ENCODE results near the gene FOXO1. TPM values are rescaled to one million over a fixed set of nuclear protein-coding genes. Genes with fewer than 3 reads are reported as not detected.

Gene FOXO1
- total RNA-seq, 4 donors from 2014 or later = 153 to 194 (median 176) TPM

DNA sequence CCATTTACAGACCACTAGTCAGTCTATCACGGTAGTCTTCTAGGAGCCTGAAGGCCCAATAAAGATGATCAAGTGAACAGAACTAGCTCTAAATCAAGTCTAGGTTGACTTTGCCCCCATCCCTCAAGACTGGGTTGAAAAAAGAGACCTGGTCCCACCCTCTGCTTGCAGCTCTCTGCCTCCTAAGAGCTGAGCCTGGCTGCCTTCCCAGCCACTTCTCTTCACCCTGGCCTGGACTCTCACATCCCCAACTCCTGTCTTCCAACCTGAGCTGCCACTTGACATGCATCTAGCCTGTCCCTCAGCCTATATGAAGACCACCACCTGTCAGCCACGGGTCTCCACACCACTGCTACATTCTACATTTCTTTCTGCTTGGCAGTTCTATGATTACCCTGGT, 99.6 kb downstream of the FOXO1 start:
- Histone ChIP-seq H3K36me3 (no peaks in the 10 kb centered on the region), H3K27me3 (no peaks in the 10 kb centered on the region), H3K4me3 (no peak overlapping the region), H3K9me3 (no peaks in the 10 kb centered on the region), H3K4me1 (peaks cover 0 to 97% (median 69%) of the 10 kb centered on the region in 4 donors), H3K27ac (peak overlapping the region in 2 of 4 donors; percentile 29 to 69)
- TF ChIP-seq EP300 (IDR thresholded peaks at IDR 0.05) (no peak), POLR2A (IDR thresholded peaks at IDR 0.05) (no peak)
- TF ChIP-seq, protein P1, sequence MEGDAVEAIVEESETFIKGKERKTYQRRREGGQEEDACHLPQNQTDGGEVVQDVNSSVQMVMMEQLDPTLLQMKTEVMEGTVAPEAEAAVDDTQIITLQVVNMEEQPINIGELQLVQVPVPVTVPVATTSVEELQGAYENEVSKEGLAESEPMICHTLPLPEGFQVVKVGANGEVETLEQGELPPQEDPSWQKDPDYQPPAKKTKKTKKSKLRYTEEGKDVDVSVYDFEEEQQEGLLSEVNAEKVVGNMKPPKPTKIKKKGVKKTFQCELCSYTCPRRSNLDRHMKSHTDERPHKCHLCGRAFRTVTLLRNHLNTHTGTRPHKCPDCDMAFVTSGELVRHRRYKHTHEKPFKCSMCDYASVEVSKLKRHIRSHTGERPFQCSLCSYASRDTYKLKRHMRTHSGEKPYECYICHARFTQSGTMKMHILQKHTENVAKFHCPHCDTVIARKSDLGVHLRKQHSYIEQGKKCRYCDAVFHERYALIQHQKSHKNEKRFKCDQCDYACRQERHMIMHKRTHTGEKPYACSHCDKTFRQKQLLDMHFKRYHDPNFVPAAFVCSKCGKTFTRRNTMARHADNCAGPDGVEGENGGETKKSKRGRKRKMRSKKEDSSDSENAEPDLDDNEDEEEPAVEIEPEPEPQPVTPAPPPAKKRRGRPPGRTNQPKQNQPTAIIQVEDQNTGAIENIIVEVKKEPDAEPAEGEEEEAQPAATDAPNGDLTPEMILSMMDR (IDR thresholded peaks at IDR 0.05) = no peak
- 68 to 74% methylated on average over 2 of the region's 2 CpGs for WGBS, 2 donors
- no peak for DNase-seq (ENCODE audit: low spot score in 2 of 2)

DNA sequence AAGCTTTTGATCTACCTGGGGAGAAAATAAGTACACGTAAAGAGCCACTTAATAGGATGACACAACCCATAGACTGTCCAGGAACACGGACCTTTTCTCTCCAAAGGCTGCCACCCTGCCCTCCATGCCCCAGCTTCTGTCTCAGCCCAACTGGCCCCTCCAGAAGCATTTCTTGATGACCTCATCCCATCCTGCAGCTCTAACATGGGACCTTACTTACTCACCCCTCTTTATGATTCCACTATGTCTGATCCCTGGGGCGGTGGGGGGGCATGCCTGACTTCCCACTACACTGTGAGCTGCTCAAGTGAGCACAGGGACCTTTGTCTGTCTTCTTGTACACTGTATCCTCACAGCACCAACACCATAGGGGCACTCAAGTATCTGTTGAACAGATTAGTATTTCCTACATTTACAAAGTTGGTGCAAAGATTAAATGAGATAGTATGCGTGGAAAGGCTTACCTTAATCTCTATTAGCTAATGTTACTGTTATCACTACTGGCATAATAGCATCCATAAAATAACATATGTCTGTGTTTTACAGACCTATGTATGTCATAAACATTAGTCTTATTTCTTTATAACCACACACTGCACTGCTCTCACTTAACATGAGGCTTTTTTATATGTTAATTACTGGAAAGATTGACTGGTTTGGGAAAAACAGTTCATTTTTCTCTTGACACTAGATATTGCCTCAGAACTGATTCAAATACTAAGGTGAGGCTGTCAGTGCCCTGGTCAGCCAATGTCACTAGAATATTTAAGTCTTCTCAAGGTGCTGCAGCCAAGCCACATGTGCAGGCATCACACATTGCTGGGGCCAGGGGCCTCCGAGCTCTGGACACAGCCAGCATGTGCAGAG, 100.9 kb downstream of the FOXO1 start:
- H3K36me3 ChIP-seq = peaks cover 0 to under 1% (median 0%) of the 10 kb centered on the region in 3 donors
- TF ChIP-seq EP300 (IDR thresholded peaks at IDR 0.05) (no peak), POLR2A (IDR thresholded peaks at IDR 0.05) (no peak)
- TF ChIP-seq, protein P1 (IDR thresholded peaks at IDR 0.05) = no peak
- H3K9me3 ChIP-seq = no peaks in the 10 kb centered on the region
- no peak overlapping the region for H3K4me3 ChIP-seq
- no peak for DNase-seq (ENCODE audit: low spot score in 2 of 2)
- H3K4me1 ChIP-seq = peaks cover 0 to 84% (median 62%) of the 10 kb centered on the region in 4 donors
- H3K27me3 ChIP-seq = no peaks in the 10 kb centered on the region
- H3K27ac ChIP-seq = peak overlapping the region; percentile 21 to 79 (median 30)
- 75 to 78% methylated on average over 5 of the region's 5 CpGs for WGBS, 2 donors

DNA sequence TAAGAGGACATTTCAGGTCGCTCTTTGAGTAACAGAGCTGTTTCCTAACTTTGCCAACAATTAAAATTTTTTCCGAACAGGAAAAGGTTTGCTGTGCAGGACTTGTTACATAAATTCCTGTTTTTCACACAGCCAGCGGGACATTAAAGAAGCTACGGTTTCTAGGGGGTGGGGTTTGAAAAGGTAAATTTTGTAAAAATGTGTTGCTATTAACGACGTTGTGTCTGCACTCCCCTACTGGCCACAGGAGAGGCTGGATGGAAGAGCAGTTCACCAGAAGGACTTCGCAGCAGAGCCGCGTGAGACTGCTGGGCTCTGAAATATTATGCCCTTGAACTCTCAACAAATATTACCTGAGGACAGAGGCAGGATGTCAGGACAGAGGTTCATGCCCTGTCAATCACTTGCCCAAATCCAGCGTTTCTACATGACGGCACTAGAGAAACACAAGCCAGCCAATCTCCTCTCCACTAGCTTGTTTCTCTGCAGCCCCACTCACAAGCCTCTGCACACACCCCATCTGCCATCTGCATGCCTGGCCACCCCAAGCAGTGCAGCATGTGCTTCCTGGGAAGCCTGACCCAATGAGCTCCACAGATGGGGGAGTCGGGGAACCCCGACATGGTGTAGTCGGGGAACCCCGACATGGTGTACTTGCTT, 102.0 kb downstream of the FOXO1 start:
- DNase-seq (ENCODE audit: low spot score in 2 of 2) = no peak
- Histone ChIP-seq H3K36me3 (peaks cover 0 to 11% (median 0%) of the 10 kb centered on the region in 3 donors), H3K9me3 (no peaks in the 10 kb centered on the region), H3K27ac (peak overlapping the region; percentile 27 to 79 (median 56)), H3K4me3 (peak overlapping the region in 1 of 4 donors; percentile 11), H3K27me3 (no peaks in the 10 kb centered on the region), H3K4me1 (peaks cover 0 to 87% (median 62%) of the 10 kb centered on the region in 4 donors)
- 35 to 43% methylated on average over 15 of the region's 15 CpGs for WGBS, 2 donors
- TF ChIP-seq, protein P1 (IDR thresholded peaks at IDR 0.05) = peak in 1 of 5 experiments; percentile 26
- TF ChIP-seq EP300 (IDR thresholded peaks at IDR 0.05) = no peak
- no peak for TF ChIP-seq POLR2A (IDR thresholded peaks at IDR 0.05)

DNA sequence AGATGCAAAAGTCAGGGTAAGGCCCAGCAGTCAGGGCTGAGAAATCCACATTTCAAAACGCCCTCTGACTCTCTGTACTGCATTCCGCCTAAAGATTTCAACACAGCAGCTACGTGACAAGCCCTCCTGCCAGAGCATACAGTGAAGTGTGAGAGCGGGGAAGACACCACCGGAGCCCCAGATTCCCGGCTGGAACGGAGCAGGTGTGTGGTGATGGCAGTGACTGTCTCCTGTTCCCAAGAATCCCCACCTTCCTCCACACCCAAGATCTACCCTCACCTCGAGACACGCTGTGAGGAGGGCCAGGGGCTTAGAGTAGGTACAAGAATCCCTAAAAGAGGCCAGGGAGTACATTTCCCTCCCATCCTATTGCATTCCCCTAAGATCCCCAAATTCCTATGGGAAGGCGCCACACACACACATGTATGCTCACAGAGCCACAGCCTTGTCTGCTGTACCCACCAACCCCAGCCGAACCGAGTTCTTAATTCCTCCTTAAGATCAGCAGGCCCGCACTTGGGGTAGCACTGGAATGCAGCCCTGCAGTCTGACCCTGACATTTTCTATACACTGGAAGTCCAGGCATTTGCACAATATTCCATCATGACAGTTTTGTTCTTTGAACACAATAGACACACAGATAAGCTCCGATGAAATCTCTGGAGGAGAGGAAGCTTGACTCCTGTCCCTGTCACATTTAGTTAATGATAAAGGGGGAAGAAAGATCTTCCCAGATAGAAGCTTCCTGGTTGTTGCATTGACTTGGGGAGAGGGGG, 102.9 kb downstream of the FOXO1 start:
- no peak for TF ChIP-seq POLR2A (IDR thresholded peaks at IDR 0.05)
- TF ChIP-seq, protein P1 (IDR thresholded peaks at IDR 0.05) = no peak
- peak in 1 of 2 donors; percentile 11 for TF ChIP-seq EP300 (IDR thresholded peaks at IDR 0.05)
- Histone ChIP-seq H3K27me3 (no peaks in the 10 kb centered on the region), H3K4me3 (peak overlapping the region in 1 of 4 donors; percentile 11), H3K4me1 (peaks cover 0 to 85% (median 53%) of the 10 kb centered on the region in 4 donors), H3K36me3 (peaks cover 0 to 15% (median 0%) of the 10 kb centered on the region in 3 donors), H3K9me3 (no peaks in the 10 kb centered on the region), H3K27ac (peak overlapping the region; percentile 22 to 79 (median 52))
- 43 to 50% methylated on average over 11 to 14 of the region's 14 CpGs for WGBS, 2 donors
- DNase-seq (ENCODE audit: low spot score in 2 of 2) = no peak
